Endodermal cell (in vitro differentiated cells): Measurements from ENCODE around the gene AMOT. TPM values are rescaled to one million over a fixed set of nuclear protein-coding genes. Genes with fewer than 3 reads are reported as not detected.

Source experiments
- DNase-seq: peaks from one replicate; pipeline ENCODE4 v3.0.0-alpha.2; 2017
- H3K27ac ChIP-seq: 2 replicates; pipeline ENCODE4 v1.5.1; 2013; ENCODE audit warnings: mild to moderate bottlenecking, low read depth, low read length, moderate library complexity
- H3K27me3 ChIP-seq: 2 replicates; pipeline ENCODE4 v1.6.1; 2013; ENCODE audit warnings: mild to moderate bottlenecking, low read length, moderate library complexity; ENCODE audit not compliant: insufficient read depth, control insufficient read depth, poor library complexity, severe bottlenecking
- H3K36me3 ChIP-seq: 2 replicates; pipeline ENCODE4 v1.7.0; 2013; ENCODE audit warnings: mild to moderate bottlenecking, low read length, moderate library complexity; ENCODE audit not compliant: control insufficient read depth, insufficient read depth
- H3K4me1 ChIP-seq: one replicate; pipeline ENCODE4 v1.7.0; 2013; ENCODE audit warnings: low read length; ENCODE audit not compliant: control insufficient read depth, insufficient read depth
- H3K4me3 ChIP-seq: 2 replicates; pipeline ENCODE4 v1.5.1; 2013; ENCODE audit warnings: mild to moderate bottlenecking, low read length, moderate library complexity
- H3K9ac ChIP-seq: 2 replicates; pipeline ENCODE4 v1.6.1; 2013; ENCODE audit warnings: mild to moderate bottlenecking, low read length, moderate library complexity; ENCODE audit not compliant: poor library complexity, severe bottlenecking; ENCODE audit errors: extremely low read depth
- H3K9me3 ChIP-seq: 2 replicates; pipeline ENCODE4 v1.6.1; 2013; ENCODE audit warnings: mild to moderate bottlenecking, low read length, moderate library complexity; ENCODE audit not compliant: control insufficient read depth
- H3K27ac Mint-ChIP-seq: 2 replicates; pipeline ENCODE4 v1.8.0; 2020; ENCODE audit warnings: mixed read lengths
- H3K27me3 Mint-ChIP-seq: 2 replicates; pipeline ENCODE4 v1.8.0; 2021; ENCODE audit warnings: mild to moderate bottlenecking, mixed read lengths; ENCODE audit not compliant: insufficient read depth
- H3K36me3 Mint-ChIP-seq: 2 replicates; pipeline ENCODE4 v1.8.0; 2020; ENCODE audit warnings: low read depth, mixed read lengths
- H3K4me1 Mint-ChIP-seq: 2 replicates; pipeline ENCODE4 v1.8.0; 2020; ENCODE audit warnings: mixed read lengths
- H3K4me3 Mint-ChIP-seq: 2 replicates; pipeline ENCODE4 v1.8.0; 2020; ENCODE audit warnings: mild to moderate bottlenecking, moderate library complexity, mixed read lengths
- H3K9me3 Mint-ChIP-seq: 2 replicates; pipeline ENCODE4 v1.8.0; 2020; ENCODE audit warnings: mild to moderate bottlenecking, mixed read lengths
- WGBS, 2 experiments: methylation state at CpG; one replicate each; pipeline versions ENCODE4 v1.1.5 to v1.1.7; 2013; ENCODE audit warnings: missing lambda C conversion rate in 2 of 2, mixed read lengths in 1 of 2; ENCODE audit not compliant: insufficient coverage in 1 of 2, insufficient read length in 1 of 2; 5-methylcytosine and 5-hydroxymethylcytosine counted together
- total RNA-seq, 2 donors: library from RNA; stranded (reverse); fragmentation: NEBNext Ultra II Directional in 1 of 2; extraction: Animal tissue kit (Norgen Biotek cat#: 25700) in 1 of 2; gene quantifications; 2 replicates in 1 of 2; 3 replicates in 1 of 2; pipeline ENCODE4 v1.2.1, GENCODE V29; 2021
- TF ChIP-seq, protein P1 (sequence below): fragments of 200-600 bp; sonication (generic); conservative IDR thresholded peaks from 2 replicates; pipeline ENCODE4 v1.5.0; 2021; ENCODE audit warnings: antibody characterized with exemption, mild to moderate bottlenecking

The AMOT gene
- total RNA-seq, 2 donors from 2014 or later: 41.3 to 59.8 TPM

DNA sequence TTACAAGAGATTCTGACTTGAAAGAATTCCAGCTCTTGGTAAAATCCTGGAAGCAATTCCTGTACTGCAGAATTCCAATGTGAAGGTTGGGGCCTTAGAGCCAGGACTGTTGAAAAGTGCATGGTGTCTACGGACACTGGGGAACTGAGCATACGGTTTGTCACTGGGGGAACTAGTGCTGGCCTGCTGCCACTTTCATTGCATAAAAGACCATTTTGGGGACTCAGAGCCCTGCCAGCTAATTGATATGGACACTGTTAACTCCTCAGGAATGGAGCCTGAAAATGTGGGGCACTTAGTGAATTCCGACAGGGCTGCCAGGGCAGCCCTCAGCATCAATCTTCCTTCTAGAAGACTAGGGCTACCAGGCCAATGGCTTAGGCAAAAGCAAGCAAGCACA, 55.9 kb downstream of the AMOT start:
- Histone ChIP-seq H3K27ac (no peak overlapping the region), H3K4me3 (no peak overlapping the region), H3K36me3 (peaks cover 33% of the 10 kb centered on the region), H3K4me1 (no peaks in the 10 kb centered on the region), H3K9me3 (no peaks in the 10 kb centered on the region), H3K9ac (no peak overlapping the region), H3K27me3 (no peaks in the 10 kb centered on the region)
- no peak overlapping the region for H3K27ac Mint-ChIP-seq
- no peaks in the 10 kb centered on the region for H3K27me3 Mint-ChIP-seq
- DNase-seq: no peak
- H3K9me3 Mint-ChIP-seq: peaks cover 8% of the 10 kb centered on the region
- WGBS, 2 experiments: 95 to 100% methylated on average over 1 to 3 of the region's 3 CpGs
- no peak overlapping the region for H3K4me3 Mint-ChIP-seq
- TF ChIP-seq, protein P1, sequence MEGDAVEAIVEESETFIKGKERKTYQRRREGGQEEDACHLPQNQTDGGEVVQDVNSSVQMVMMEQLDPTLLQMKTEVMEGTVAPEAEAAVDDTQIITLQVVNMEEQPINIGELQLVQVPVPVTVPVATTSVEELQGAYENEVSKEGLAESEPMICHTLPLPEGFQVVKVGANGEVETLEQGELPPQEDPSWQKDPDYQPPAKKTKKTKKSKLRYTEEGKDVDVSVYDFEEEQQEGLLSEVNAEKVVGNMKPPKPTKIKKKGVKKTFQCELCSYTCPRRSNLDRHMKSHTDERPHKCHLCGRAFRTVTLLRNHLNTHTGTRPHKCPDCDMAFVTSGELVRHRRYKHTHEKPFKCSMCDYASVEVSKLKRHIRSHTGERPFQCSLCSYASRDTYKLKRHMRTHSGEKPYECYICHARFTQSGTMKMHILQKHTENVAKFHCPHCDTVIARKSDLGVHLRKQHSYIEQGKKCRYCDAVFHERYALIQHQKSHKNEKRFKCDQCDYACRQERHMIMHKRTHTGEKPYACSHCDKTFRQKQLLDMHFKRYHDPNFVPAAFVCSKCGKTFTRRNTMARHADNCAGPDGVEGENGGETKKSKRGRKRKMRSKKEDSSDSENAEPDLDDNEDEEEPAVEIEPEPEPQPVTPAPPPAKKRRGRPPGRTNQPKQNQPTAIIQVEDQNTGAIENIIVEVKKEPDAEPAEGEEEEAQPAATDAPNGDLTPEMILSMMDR: no peak
- H3K4me1 Mint-ChIP-seq: peaks cover 9% of the 10 kb centered on the region
- H3K36me3 Mint-ChIP-seq: peaks cover 34% of the 10 kb centered on the region

DNA sequence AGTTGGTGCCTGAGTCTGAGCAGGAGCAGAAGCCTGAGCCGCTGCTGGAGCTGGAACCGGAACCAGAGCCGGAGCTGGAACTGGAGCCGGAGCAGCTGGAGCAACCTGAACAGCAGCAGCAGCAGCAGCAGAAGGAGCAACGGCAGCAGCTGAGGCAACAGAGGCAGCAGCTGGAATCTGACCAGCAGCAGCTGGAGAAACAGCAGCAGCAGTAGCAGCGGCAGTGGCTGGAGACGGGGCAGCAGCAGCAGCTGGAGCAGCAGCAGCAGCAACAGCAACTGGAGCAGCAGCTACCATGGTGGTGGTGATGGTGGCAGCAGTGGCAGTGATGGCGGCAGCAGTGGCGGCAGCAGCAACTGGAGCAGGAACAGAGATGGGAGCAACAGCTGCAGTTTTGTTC, 61.5 kb downstream of the AMOT start:
- 99 to 100% methylated on average over 2 to 9 of the region's 9 CpGs for WGBS, 2 experiments
- Mint-ChIP-seq H3K36me3 (peaks cover 50% of the 10 kb centered on the region), H3K4me3 (no peak overlapping the region), H3K27ac (no peak overlapping the region), H3K9me3 (peaks cover 8% of the 10 kb centered on the region), H3K4me1 (peaks cover 3% of the 10 kb centered on the region), H3K27me3 (no peaks in the 10 kb centered on the region)
- TF ChIP-seq, protein P1: no peak
- Histone ChIP-seq H3K27me3 (no peaks in the 10 kb centered on the region), H3K4me3 (no peak overlapping the region), H3K9me3 (no peaks in the 10 kb centered on the region), H3K4me1 (no peaks in the 10 kb centered on the region), H3K9ac (no peak overlapping the region), H3K36me3 (peaks cover 33% of the 10 kb centered on the region), H3K27ac (no peak overlapping the region)
- DNase-seq: no peak

DNA sequence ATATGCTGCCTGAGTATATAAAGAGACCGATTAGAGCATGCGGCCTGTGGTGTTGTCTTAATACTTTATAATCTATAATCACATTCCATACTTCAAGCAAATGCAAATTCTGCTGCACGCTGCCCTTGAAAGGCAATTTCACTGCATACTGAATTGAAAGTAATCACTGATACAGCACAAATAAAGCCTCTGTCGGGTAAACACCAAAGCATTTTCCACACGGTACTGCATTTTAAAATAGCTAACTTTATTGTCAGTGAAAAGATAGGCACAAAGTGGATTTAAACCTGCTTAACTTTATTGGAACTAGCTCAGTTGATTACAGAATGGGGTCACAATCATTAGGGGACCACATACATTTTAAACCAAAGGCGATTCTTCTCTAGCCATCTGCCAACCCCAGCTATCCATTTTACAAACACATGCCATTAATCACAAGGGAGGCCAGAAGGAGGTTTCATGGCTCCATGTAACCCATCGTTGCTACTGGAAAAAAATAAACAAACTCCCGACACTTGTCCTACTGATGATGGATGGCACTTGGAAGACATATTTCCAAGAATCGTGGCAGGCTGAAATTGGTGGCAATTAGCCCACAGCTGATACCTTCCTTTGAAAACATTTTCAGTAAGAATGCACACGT, 65.9 kb downstream of the AMOT start:
- H3K4me1 Mint-ChIP-seq: no peaks in the 10 kb centered on the region

More for the DNA sequence above, 65.9 kb downstream of the AMOT start:
- Histone ChIP-seq H3K9ac (no peak overlapping the region), H3K4me1 (no peaks in the 10 kb centered on the region), H3K9me3 (no peaks in the 10 kb centered on the region), H3K27ac (no peak overlapping the region), H3K27me3 (no peaks in the 10 kb centered on the region), H3K36me3 (peaks cover 9% of the 10 kb centered on the region), H3K4me3 (no peak overlapping the region)
- TF ChIP-seq, protein P1: no peak
- Mint-ChIP-seq H3K9me3 (no peaks in the 10 kb centered on the region), H3K4me3 (no peak overlapping the region), H3K27me3 (no peaks in the 10 kb centered on the region), H3K36me3 (peaks cover 20% of the 10 kb centered on the region), H3K27ac (no peak overlapping the region)
- no peak for DNase-seq
- 97 to 100% methylated on average over 2 to 8 of the region's 10 CpGs for WGBS, 2 experiments
